B cell (primary cell): ENCODE measurements around the gene TEX264. TPM values are rescaled to one million over a fixed set of nuclear protein-coding genes. Genes with fewer than 3 reads are reported as not detected.
A peak's percentile ranks its signal among the peaks of the same experiment; 100 is the strongest.

Experiments used
- ATAC-seq: fragments of 200-7000 bp; cut with Tn5 transposase; one replicate; pipeline ENCODE4 v1.10.0; 2021; ENCODE audit warnings: low read depth, mild to moderate bottlenecking, moderate number of reproducible peaks, moderate library complexity
- CTCF ChIA-PET: fragments of 350-600 bp; sonication (Branson Sonifier 250); formaldehyde crosslinking; loops from one replicate; lab custom pipeline; 2021; ENCODE audit warnings: antibody characterized with exemption, inconsistent platforms; lab: Charles Lee
- POLR2A ChIA-PET: fragments of 350-600 bp; sonication (Branson Sonifier 250); formaldehyde crosslinking; loops from one replicate; lab custom pipeline; 2021; ENCODE audit warnings: antibody characterized with exemption; lab: Charles Lee
- DNase-seq: peaks from one replicate; pipeline ENCODE4 v3.0.0; 2013
- H2AFZ ChIP-seq: 2 replicates; pipeline ENCODE4 v1.6.1; 2012; ENCODE audit warnings: mild to moderate bottlenecking, low read depth, low read length; ENCODE audit not compliant: insufficient read depth, poor library complexity, severe bottlenecking
- H3K27ac ChIP-seq, 2 donors: 1 replicate in 1 of 2; 2 replicates in 1 of 2; pipeline ENCODE4 v1.5.1; 2012 to 2013; ENCODE audit warnings: low read length in 2 of 2, mild to moderate bottlenecking in 2 of 2, moderate library complexity in 1 of 2
- H3K27me3 ChIP-seq, 4 experiments: fragments of 200-600 bp in 1 of 4; sonication (generic) in 1 of 4; replicated peaks in 1 of 4; 1 replicate in 2 of 4; 2 replicates in 2 of 4; pipeline versions ENCODE4 v1.6.1 to v1.7.0; 2013 to 2016; ENCODE audit warnings: low read length in 3 of 4, mild to moderate bottlenecking in 2 of 4, mixed read lengths in 1 of 4, moderate library complexity in 1 of 4; ENCODE audit not compliant: insufficient read depth in 4 of 4, control insufficient read depth in 3 of 4; ENCODE audit errors: control extremely low read depth in 1 of 4
- H3K36me3 ChIP-seq, 2 experiments: replicated peaks in 1 of 2; 1 replicate in 1 of 2; 2 replicates in 1 of 2; pipeline versions ENCODE4 v1.6.1 to v1.7.1; 2013; ENCODE audit warnings: low read length in 1 of 2; ENCODE audit not compliant: insufficient read depth in 2 of 2, control insufficient read depth in 1 of 2; ENCODE audit errors: control extremely low read depth in 1 of 2, extremely low read depth in 1 of 2
- H3K4me1 ChIP-seq, 2 donors: fragments of 200-600 bp in 1 of 2; sonication (generic) in 1 of 2; 1 replicate in 1 of 2; 2 replicates in 1 of 2; pipeline versions ENCODE4 v1.5.1 to v1.6.1; 2013 to 2017; ENCODE audit warnings: low read length in 2 of 2; ENCODE audit not compliant: control insufficient read depth in 2 of 2, insufficient read depth in 2 of 2
- H3K4me2 ChIP-seq: replicated peaks from 2 replicates; pipeline ENCODE3; 2012; ENCODE audit warnings: mild to moderate bottlenecking, low read depth, low read length; ENCODE audit not compliant: poor library complexity, severe bottlenecking
- H3K4me3 ChIP-seq, 5 experiments: fragments of 200-600 bp in 1 of 5; sonication (generic) in 1 of 5; 1 replicate in 3 of 5; 2 replicates in 2 of 5; pipeline versions ENCODE4 v1.5.1 to v1.7.0; 2011 to 2016; ENCODE audit warnings: low read length in 4 of 5, mild to moderate bottlenecking in 4 of 5, low read depth in 2 of 5, control low read depth in 1 of 5, moderate library complexity in 1 of 5; ENCODE audit not compliant: insufficient read depth in 1 of 5; ENCODE audit errors: control extremely low read depth in 1 of 5, extremely low read depth in 1 of 5
- H3K79me2 ChIP-seq: fragments of 200-600 bp; sonication (generic); one replicate; pipeline ENCODE4 v1.6.0; 2016; ENCODE audit warnings: low read length; ENCODE audit not compliant: control insufficient read depth, insufficient read depth
- H3K9ac ChIP-seq: fragments of 200-600 bp; sonication (generic); 2 replicates; pipeline ENCODE4 v1.6.1; 2017; ENCODE audit warnings: mild to moderate bottlenecking, low read length, moderate library complexity
- H3K9me3 ChIP-seq, 3 donors: one replicate each; pipeline versions ENCODE4 v1.6.1 to v1.7.1; 2013; ENCODE audit warnings: low read length in 2 of 3; ENCODE audit not compliant: control insufficient read depth in 2 of 3, insufficient read depth in 1 of 3; ENCODE audit errors: control extremely low read depth in 1 of 3
- H4K20me1 ChIP-seq: 2 replicates; pipeline ENCODE4 v1.6.0; 2012; ENCODE audit warnings: mild to moderate bottlenecking, low read length; ENCODE audit not compliant: insufficient read depth, control insufficient read depth, poor library complexity, severe bottlenecking
- H3K27ac Mint-ChIP-seq: one replicate; pipeline ENCODE4 v1.8.0; 2021; ENCODE audit warnings: mixed read lengths
- H3K27me3 Mint-ChIP-seq: one replicate; pipeline ENCODE4 v1.8.0; 2021; ENCODE audit warnings: mixed read lengths
- H3K4me1 Mint-ChIP-seq: one replicate; pipeline ENCODE4 v1.8.0; 2021; ENCODE audit warnings: mixed read lengths
- H3K4me3 Mint-ChIP-seq: one replicate; pipeline ENCODE4 v1.8.0; 2021; ENCODE audit warnings: mixed read lengths
- H3K9me3 Mint-ChIP-seq: one replicate; pipeline ENCODE4 v1.8.0; 2022; ENCODE audit warnings: mixed read lengths; ENCODE audit not compliant: insufficient read depth
- CTCF ChIP-seq: fragments of 200-600 bp; IDR thresholded peaks from one replicate; pipeline ENCODE4 v1.8.0; 2022; ENCODE audit warnings: antibody characterized with exemption, mild to moderate bottlenecking
- EZH2 ChIP-seq: IDR thresholded peaks from 2 replicates; pipeline ENCODE4 v1.6.1; 2012; ENCODE audit warnings: borderline replicate concordance, low read depth, mild to moderate bottlenecking, moderate library complexity, low read length; ENCODE audit not compliant: insufficient read depth, poor library complexity, severe bottlenecking
- WGBS: methylation state at CpG from one replicate; pipeline ENCODE4 v1.1.5; 2013; ENCODE audit warnings: missing lambda C conversion rate; ENCODE audit not compliant: insufficient coverage; 5-methylcytosine and 5-hydroxymethylcytosine counted together
- intact Hi-C: fragments of 100-400 bp; cut with micrococcal nuclease; formaldehyde crosslinking; loops from one replicate; pipeline ENCODE4 v1.10.0; 2022
- polyA plus RNA-seq: library from polyadenylated mRNA; depleted of rRNA; stranded (reverse); fragments of >200 nt; gene quantifications from 2 replicates; pipeline ENCODE4 v1.2.3, GENCODE V29; 2012
- total RNA-seq, 2 donors: library from RNA; stranded (reverse); fragments of 120-200 nt in 1 of 2; gene quantifications; 1 replicate in 1 of 2; 2 replicates in 1 of 2; pipeline versions ENCODE4 v1.2.3 to v1.2.4, GENCODE V29; 2013 to 2022

Gene TEX264
- total and polyA plus RNA-seq, 2 donors (not counting 1 experiment from before 2014, with no cell fraction given), result 39.1 to 79.7 TPM

- Mint-ChIP-seq H3K27ac (peak overlapping the region; percentile 20), H3K27me3 (no peaks in the 10 kb centered on the region), H3K4me3 (no peak overlapping the region), H3K9me3 (no peaks in the 10 kb centered on the region), H3K4me1 (peaks cover 80% of the 10 kb centered on the region)
- Histone ChIP-seq H2AFZ (no peak overlapping the region), H3K4me2 (no peak overlapping the region), H4K20me1 (peaks cover 19% of the 10 kb centered on the region), H3K36me3 (peaks cover 0 to 34% of the 10 kb centered on the region in 2 experiments), H3K4me3 (no peak overlapping the region), H3K27ac (no peak overlapping the region), H3K27me3 (no peaks in the 10 kb centered on the region), H3K9ac (no peak overlapping the region), H3K4me1 (peaks cover 33 to 66% of the 10 kb centered on the region in 2 donors), H3K79me2 (peaks cover 47% of the 10 kb centered on the region), H3K9me3 (no peaks in the 10 kb centered on the region)
- ATAC-seq (no peak), DNase-seq (no peak)
- ChIA-PET POLR2A (no interaction called here), CTCF (interaction anchor here (0.9 to 1.2 kb wide), 2 partner anchors 10 to 175 kb away, joined by 3 read pairs; no protein-coding TSS in a partner anchor)
- WGBS, result 95% methylated on average over 2 of the region's 3 CpGs
- TF ChIP-seq EZH2, result no peak
- TF ChIP-seq CTCF, result no peak
- intact Hi-C loops, result no loop called here
Observed at GRCh38 chr3:51676102-51676640, 5.1 kb downstream of the TEX264 start.

GRCh38 chr3:51677358-51677757 lies 6.3 kb downstream of the TEX264 start:
- no peak overlapping the region for H3K4me2 ChIP-seq
- H3K27me3 ChIP-seq, result no peaks in the 10 kb centered on the region
- peaks cover 0 to 36% of the 10 kb centered on the region in 2 experiments for H3K36me3 ChIP-seq
- whole genome bisulfite sequencing, result 100% methylated on average over 3 of the region's 3 CpGs
- intact Hi-C loops, result no loop called here
- ATAC-seq (no peak), DNase-seq (no peak)
- no peak overlapping the region for H3K4me3 Mint-ChIP-seq
- H3K9ac ChIP-seq, result no peak overlapping the region
- H3K27ac ChIP-seq, result no peak overlapping the region
- no peaks in the 10 kb centered on the region for H3K27me3 Mint-ChIP-seq
- H3K4me1 ChIP-seq, result peaks cover 39 to 71% of the 10 kb centered on the region in 2 donors
- H4K20me1 ChIP-seq, result peaks cover 20% of the 10 kb centered on the region
- no peak overlapping the region for H2AFZ ChIP-seq
- no peak overlapping the region for H3K4me3 ChIP-seq
- no peaks in the 10 kb centered on the region for H3K9me3 Mint-ChIP-seq
- H3K9me3 ChIP-seq, result no peaks in the 10 kb centered on the region
- H3K27ac Mint-ChIP-seq, result no peak overlapping the region
- ChIA-PET CTCF (interaction anchor here (0.9 to 8.0 kb wide), 2 partner anchors 8 to 176 kb away, joined by 3 to 167 read pairs; partner anchors contain the start of gene TEX264), POLR2A (no interaction called here)
- H3K4me1 Mint-ChIP-seq, result peaks cover 85% of the 10 kb centered on the region
- H3K79me2 ChIP-seq, result peaks cover 47% of the 10 kb centered on the region
- TF ChIP-seq CTCF (no peak), EZH2 (no peak)
